ENCODE measurements around the gene LAG3.

LAG3 gene

DNA sequence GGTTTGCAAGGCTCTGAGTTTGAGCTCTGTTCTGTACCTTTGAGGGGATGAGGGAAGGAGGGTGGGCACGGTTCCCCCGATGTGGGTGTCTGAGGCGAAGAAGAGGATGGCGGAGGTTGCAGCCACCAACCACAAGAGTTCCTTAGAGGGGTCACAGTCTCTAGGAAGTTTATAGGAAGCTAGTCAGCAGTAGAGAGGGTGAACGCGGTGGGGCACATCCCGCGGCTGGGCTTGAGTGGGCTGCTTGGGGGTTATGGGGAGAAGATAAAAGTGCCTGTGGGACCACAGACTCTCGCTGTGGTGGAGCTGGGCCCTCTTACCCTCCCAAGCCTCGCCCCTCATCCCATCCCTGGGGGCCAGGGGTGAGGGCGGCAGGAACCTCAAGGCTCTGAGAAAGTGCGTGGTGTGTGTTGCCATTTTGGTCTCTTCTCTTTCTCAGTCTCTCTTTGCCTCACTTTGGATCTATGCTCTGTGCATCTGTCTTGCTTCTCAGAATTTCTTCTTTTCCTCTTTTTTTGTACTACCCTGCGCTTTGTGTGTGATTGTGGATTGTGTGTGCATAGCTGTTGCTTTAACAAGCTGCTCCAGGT lies 19.7 kb downstream of the LAG3 start:
- peak in 1 of 2 experiments; percentile 50 for DNase-seq

DNA sequence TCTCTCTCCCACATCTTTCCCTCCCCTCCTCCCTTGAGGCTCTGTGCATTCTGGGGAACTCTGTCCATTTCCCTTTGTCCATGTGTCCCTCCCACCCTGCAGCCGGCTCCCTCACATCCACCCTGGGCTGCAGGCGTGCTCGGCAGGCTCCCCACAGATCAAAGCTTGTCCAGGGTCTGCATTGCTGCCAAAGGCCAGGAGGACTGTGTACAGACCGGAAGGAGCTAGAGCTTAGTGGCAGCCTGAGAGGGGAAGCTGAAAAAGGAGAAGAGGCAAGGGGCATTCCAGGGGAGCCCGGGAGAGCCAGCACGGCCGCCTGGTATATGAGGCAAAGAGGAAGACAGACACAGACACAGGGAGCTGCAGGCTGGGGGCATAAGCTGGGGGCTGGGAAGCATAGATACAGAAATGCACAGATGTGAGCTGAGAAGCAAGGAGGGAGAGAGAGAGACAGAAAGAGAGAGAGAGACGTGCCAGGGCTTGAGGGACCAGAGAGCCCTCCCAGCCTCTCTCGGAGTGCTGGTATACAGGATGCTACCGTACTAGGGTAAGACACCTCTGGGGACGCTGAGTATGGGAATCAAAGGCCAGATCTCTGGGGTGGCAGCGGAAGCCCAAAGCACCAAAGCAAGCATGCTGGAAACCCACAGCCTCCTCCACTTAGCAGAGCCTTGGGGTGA lies 20.3 kb downstream of the LAG3 start:
- DNase-seq, result peak in 1 of 2 experiments; percentile 38

DNA sequence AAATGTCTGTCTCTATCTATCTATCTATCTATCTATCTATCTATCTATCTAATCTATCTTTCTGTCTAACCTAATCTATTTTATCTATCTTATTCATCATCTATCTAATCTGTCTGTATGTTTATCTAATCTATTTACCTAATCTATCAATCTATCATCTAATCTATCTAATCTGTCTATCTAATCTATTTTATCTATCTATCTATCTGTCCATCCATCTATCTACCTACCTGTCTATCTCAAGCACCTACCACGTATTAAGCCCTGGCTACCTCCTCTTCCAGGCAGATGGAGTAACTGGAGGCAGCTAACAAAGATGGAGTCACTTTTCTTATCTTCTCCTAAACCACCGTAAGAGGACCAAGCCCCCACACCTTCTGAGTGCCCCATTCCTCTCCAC lies 22.8 kb downstream of the LAG3 start:
- no peak for DNase-seq

DNA sequence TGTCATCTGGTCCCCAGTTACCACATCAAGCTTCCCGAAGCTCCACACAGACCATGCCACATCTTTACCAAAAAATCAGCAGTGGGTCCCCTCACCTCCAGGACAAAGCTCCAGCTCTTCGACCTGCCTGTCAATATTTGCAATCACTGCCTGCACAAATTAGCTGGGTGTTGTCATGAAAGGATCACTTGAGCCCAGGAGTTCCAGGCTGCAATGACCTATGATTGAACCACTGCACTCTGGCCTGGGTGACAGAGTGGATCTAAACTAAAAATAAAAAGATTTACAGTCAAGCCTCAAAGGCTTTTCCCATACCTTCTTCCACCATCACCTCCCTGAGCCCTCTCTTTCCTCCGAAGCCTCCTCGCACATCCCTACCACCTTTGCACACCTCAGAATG lies 24.3 kb downstream of the LAG3 start:
- no peak for DNase-seq

DNA sequence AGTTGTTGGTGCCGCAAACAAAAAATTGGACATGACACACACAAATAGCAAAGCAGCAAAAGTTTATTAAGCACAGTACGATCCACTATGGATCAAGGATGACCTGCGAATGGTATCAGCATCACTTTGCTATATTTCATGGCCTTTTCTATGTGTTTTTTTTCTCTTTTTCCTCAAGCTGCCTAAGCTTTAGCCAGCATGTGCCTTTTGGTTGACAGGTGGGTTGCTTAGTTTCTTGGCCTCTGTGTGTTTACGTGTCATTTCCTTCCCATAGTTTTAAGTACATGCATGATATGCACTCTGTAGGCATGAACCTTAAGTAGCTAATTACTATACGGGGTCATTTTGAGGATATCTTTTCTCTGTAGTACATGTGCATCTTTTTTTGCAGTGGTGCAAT lies 26.8 kb downstream of the LAG3 start:
- DNase-seq, result no peak

DNA sequence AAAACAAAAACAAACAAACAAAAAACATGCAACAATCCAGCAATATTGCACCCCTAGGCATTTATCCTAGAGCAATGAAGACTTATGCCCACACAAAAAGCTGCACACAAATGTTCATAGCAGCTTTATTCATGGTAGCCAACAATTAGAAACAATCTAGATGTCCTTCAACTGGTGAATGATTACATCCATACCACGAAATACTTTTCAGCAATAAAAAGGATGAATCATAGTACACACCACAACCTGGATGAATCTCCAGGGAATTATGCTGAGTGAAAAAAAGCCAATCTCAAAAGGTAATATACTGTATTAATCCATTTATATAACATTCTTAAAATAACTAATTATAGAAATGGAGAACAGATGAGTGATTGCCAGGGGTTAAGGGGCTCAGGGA lies 34.9 kb downstream of the LAG3 start:
- no peak for DNase-seq

DNA sequence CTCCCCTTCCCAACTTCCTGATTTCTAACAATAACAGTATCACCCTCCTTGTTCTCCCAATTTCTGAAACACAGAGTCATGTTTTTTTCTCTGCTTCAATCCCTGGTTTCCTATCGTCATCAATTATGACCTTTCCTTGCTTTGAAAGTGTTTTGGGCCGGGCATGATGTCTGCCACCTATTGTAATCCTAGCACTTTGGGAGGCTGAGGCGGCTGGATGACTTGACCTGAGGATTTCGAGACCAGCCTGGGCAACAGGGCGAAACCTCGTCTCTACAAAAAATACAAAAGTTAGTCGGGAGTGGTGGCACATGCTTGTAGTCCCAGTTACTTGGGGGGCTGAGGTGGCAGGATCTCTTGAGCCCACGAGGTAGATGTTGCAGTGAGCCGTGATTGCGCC lies 36.7 kb downstream of the LAG3 start:
- DNase-seq, result no peak

DNA sequence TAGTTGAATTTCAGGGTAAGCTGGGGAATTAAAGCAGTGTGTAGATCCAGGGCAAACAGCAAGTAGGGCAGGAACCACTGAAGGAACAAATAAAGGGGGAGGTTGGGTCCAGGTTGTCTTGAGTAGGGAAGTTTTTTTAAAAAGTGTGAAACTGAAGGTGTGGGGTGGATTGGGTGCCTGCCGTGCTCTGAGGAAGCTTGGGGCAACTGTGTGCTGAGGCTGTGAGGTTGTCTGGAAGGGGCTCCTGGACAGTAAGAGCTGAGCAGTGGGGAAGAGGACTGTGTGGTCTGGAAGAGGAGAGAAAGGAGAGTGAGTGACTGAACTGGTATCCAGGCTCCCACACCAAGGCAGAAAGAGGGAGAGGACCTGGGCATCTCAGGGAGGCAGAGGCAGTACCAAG lies 38.4 kb downstream of the LAG3 start:
- no peak for DNase-seq

DNA sequence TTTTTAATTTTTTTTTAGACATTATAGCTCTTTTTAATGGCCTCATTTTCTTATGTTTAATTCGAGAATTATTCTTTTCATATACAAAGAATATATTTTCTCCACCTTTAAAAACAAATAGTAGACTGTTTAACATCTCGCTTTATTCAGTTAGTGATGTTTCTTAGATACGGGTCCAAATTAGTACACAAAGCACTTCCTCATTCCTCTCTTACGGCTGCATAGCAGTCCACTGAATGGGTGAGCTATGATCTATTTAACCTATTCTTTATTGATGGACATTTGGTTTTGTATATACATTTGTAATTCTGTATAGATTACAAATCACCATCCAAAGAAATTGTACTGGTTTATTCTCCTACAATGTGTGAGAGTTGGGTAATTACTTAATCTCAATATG lies 41.0 kb downstream of the LAG3 start:
- no peak for DNase-seq

DNA sequence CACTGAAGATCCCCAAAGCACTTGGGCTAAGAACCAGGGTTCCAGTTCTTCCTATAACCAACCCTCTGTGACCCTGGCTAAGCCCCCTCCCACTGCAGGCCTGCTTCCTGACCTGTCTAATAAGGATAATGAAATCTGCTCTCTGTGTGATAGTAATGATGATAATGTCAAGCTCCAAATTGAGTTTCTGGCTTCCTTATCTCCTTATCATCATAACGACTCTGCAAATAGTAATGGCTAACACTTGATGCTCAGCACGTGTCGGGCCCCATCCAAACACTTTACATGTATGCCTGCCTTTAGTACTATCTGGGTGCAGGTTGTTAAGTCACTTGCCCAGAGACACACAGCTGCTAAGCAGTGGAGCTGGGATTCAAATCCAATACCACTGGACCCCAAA lies 44.3 kb downstream of the LAG3 start:
- no peak for DNase-seq

DNA sequence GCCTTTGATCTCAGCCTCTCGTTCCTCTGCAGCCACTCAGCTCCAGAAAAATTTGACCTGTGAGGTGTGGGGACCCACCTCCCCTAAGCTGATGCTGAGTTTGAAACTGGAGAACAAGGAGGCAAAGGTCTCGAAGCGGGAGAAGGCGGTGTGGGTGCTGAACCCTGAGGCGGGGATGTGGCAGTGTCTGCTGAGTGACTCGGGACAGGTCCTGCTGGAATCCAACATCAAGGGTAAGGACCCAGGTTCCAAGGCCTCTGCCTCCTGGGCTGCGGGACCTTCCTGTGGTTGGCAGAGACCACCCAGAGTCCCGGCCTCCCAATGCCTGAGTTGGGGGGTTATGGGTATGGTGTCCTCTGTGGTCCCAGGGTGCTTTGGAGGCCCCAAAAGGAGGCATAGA lies 44.8 kb downstream of the LAG3 start:
- no peak for DNase-seq

DNA sequence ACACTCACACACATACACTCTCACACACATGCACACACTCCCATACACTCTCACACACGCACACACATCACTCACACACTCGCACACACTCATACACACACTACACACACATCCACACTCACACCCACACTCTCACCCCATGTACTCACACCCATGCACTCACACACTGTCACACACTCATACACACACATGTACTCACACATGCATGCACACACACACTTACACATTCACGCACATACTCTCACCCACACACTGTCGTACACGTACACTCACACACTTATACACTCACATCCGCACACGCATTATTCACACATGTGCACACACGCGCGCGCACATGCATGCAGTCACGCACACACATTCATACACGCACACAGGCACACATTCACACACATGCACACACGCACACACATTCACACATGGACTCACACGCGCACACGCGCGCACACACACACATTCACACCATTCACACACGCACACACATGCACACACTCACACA lies 45.4 kb downstream of the LAG3 start:
- DNase-seq, result no peak

DNA sequence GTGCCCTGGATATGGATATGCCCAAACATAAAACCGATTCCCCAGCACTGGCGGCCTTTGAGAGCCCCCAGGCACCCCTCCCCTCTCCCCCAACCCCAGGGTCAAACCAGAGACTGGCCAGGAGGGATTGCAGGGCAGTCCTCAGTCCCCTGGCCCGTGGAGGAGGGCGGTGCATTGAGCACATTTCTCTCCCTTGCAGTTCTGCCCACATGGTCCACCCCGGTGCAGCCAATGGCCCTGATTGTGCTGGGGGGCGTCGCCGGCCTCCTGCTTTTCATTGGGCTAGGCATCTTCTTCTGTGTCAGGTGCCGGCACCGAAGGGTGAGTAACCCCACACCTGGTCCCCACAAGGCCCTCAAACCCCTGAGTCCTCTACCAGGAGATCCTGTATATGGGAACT lies 45.9 kb downstream of the LAG3 start:
- no peak for DNase-seq

DNA sequence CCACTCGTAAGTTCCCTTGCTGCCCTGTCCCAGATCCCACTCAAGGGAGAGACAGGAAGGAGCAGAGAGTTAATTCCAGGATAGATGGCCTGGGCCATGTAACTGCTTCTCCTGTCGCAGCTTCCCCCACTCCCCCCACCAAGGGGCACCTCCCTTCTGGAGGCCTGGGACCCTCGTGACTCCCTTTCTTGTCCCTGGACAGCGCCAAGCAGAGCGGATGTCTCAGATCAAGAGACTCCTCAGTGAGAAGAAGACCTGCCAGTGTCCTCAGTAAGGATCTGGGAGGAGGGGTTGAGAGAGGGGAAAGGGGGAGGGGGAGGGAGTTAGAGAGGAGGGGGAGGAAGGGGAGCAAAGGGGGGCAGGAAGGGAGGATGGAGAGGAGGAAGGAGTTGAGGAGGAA lies 46.3 kb downstream of the LAG3 start:
- DNase-seq, result no peak

DNA sequence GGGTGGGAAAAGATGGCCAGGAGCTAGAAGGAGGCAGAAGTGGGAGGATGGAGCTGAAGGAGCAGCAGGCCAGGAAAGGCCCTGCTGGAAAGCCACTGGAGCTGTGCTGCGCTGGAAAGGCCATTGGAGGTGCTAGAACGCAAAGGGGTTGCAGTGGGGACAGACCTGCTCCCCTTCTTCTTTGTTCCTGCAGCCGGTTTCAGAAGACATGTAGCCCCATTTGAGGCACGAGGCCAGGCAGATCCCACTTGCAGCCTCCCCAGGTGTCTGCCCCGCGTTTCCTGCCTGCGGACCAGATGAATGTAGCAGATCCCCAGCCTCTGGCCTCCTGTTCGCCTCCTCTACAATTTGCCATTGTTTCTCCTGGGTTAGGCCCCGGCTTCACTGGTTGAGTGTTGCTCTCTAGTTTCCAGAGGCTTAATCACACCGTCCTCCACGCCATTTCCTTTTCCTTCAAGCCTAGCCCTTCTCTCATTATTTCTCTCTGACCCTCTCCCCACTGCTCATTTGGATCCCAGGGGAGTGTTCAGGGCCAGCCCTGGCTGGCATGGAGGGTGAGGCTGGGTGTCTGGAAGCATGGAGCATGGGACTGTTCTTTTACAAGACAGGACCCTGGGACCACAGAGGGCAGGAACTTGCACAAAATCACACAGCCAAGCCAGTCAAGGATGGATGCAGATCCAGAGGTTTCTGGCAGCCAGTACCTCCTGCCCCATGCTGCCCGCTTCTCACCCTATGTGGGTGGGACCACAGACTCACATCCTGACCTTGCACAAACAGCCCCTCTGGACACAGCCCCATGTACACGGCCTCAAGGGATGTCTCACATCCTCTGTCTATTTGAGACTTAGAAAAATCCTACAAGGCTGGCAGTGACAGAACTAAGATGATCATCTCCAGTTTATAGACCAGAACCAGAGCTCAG lies 47.0 kb downstream of the LAG3 start:
- DNase-seq, result no peak

DNA sequence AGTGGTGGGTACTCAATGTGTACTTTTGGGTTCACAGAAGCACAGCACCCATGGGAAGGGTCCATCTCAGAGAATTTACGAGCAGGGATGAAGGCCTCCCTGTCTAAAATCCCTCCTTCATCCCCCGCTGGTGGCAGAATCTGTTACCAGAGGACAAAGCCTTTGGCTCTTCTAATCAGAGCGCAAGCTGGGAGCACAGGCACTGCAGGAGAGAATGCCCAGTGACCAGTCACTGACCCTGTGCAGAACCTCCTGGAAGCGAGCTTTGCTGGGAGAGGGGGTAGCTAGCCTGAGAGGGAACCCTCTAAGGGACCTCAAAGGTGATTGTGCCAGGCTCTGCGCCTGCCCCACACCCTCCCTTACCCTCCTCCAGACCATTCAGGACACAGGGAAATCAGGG lies 47.8 kb downstream of the LAG3 start:
- no peak for DNase-seq

DNA sequence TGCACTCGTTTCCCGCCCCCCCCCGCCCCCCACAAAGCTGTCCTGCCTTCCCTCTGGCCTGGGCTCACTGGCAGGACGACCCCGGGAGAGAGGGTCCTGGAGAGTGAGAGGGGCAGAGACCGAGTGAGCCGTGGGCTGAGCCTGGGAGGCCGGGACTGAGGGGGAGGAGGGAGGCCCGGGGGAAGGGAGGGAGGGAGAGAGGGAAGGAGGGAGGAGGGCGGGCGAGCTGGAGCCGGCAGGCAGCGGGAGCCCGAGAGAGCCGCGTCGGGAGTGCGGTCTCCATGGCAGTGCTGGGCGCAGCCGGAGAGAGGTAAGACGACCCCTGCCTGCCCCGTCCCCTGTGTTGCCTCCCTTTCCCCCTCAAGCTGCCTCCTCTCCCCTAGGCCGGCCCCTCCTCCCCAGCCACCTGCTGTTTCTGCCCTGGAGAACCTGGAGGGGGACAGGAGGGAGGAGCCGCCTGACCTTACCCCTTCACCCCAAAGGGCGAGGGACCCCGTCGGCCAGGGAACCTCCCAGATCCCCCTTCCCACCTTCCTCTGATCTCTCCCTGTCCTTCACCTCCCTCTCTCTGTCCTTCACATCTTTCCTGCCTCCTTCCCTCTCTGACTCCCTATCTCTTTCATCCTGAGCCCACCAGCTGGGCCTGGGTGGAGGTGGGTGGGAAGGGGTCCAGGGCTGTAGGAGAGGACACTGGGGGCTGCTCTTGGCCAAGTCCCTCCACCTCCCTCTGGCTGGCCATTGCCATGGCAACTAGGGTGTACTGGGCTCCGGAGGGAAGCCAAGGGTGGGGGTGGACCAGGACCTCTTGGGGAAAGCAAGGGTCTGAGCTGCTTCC lies 49.5 kb downstream of the LAG3 start, which contains the start of gene GPR162:
GPR162 (plus strand) TSS at position 231 of the 835 bp plus-strand sequence. CDS start 2,078 bp downstream, outside the sequence.
- DNase-seq, result peak in 1 of 2 experiments; percentile 27

DNA sequence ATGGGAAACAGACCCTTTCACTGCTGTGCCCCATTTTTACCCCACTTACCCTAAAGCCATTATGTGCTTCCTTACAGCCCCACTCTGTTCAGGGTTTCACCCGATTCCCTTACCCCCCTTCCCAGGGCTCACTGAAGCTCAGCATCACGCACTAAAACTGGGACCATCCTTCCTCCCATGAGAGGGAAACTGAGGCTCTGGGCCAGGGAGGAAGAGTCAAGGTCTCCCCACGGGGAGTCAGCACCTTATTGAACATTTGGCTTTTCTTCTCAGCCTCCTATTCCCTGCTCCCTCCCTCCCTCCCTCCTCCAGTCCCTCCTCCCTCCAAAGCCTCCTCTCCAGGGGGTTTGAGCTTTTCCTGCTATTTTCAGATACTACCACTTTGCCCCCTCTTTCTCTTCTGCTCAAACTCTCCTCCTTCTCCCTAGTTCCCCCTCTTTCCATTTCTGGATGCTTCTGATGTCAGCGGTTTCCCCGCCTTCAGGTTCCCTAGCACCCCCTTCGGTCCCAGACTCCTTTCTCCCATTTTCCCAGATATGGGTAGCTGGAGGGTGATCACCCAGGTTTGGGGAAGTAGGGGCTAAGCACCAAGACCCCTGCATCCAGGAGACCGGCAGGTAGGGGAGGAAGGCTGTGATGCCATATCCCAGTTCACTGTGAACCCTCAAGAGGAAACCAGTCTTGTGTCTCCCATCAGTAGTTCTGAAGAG lies 50.3 kb downstream of the LAG3 start:
- DNase-seq, result no peak

DNA sequence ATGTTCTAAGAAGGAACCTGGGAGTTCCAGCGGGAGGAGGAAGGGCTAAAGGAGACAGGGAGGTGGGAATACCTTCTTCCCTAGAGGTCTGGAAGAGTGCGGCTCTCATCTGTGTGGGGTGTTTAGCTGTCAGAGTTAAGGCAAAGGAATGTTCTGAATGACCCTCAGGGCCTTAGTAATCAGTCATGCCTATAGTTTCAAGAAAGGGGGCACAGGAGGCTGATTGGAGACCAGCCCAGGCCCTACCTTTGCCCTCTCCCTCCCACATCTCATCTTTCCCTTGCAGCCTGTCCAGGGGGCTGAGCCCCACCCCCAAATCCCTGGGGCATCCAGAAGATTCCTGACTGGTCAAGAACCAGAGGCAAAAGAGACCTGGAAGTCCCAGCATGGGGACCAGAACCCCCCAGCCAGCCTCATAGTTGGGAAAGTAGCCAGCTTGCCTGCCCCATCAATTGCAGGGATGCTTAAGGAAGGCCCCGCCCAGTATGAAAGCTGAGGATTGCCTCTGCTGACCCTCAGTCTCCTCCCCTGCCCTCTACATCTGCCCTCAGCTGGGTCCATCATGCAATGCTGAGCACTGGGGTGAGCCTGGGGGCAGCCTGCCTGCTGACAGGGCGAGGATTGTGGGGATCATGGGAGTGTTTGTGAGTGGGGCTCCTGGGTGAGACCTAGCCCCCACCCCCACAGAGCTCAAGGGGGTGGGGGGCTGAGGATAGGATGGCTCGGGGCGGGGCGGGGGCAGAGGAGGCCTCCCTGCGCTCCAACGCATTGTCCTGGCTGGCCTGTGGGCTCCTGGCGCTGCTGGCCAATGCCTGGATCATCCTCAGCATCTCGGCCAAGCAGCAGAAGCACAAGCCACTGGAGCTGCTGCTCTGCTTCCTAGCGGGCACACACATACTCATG lies 51.1 kb downstream of the LAG3 start:
- DNase-seq, result no peak

DNA sequence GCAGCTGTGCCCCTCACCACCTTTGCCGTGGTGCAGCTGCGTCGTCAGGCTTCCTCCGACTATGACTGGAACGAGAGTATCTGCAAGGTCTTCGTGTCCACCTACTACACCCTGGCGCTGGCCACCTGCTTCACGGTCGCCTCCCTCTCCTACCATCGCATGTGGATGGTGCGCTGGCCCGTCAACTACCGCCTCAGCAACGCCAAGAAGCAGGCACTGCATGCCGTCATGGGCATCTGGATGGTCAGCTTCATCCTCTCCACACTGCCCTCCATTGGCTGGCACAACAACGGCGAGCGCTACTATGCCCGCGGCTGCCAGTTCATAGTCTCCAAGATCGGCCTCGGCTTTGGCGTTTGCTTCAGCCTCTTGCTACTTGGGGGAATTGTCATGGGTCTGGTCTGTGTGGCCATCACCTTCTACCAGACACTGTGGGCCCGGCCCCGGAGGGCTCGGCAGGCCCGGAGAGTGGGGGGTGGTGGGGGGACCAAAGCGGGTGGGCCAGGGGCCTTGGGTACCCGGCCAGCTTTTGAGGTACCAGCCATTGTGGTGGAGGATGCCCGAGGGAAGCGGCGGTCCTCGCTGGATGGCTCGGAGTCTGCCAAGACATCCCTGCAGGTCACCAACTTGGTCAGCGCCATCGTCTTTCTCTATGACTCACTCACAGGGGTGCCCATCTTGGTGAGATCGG lies 51.9 kb downstream of the LAG3 start:
- DNase-seq, result no peak
